ENCODE measurements around the gene HNRNPM. TPM values are rescaled to one million over a fixed set of nuclear protein-coding genes. Genes with fewer than 3 reads are reported as not detected.

HNRNPM gene
- total and polyA plus RNA-seq, 2 donors (not counting 1 experiment from before 2014, with no cell fraction given), result 137 to 221 TPM

GRCh38 chr19:8518536-8518935 is 73.8 kb downstream of the HNRNPM start:
- ATAC-seq (ENCODE audit: low read depth) (no peak), DNase-seq (no peak)
- peak overlapping the region; percentile 72 for H3K27ac Mint-ChIP-seq
- Histone ChIP-seq H3K9ac (ENCODE audit: low read length) (no peak overlapping the region), H4K20me1 (ENCODE audit: control insufficient read depth, insufficient read depth, low read length, poor library complexity, severe bottlenecking) (no peaks in the 10 kb centered on the region), H2AFZ (ENCODE audit: insufficient read depth, low read depth, low read length, poor library complexity, severe bottlenecking) (no peak overlapping the region), H3K4me2 (replicated peaks; ENCODE audit: low read depth, low read length, poor library complexity, severe bottlenecking) (no peak overlapping the region), H3K4me1 (ENCODE audit: control insufficient read depth in 2 of 2, insufficient read depth in 2 of 2, low read length in 2 of 2) (peaks cover 8 to 26% of the 10 kb centered on the region in 2 donors), H3K4me3 (ENCODE audit: control extremely low read depth in 1 of 5, extremely low read depth in 1 of 5, insufficient read depth in 1 of 5, low read depth in 2 of 5, low read length in 4 of 5) (no peak overlapping the region), H3K36me3 (replicated peaks in 1 of 2; ENCODE audit: control extremely low read depth in 1 of 2, control insufficient read depth in 1 of 2, extremely low read depth in 1 of 2, insufficient read depth in 2 of 2, low read length in 1 of 2) (peaks cover 0 to 19% of the 10 kb centered on the region in 2 experiments), H3K27ac (ENCODE audit: low read length in 2 of 2) (no peak overlapping the region), H3K79me2 (ENCODE audit: control insufficient read depth, insufficient read depth, low read length) (peaks cover under 1% of the 10 kb centered on the region), H3K27me3 (replicated peaks in 1 of 4; ENCODE audit: control extremely low read depth in 1 of 4, control insufficient read depth in 3 of 4, insufficient read depth in 4 of 4, low read length in 3 of 4) (no peaks in the 10 kb centered on the region), H3K9me3 (ENCODE audit: control extremely low read depth in 1 of 3, control insufficient read depth in 2 of 3, insufficient read depth in 1 of 3, low read length in 2 of 3) (no peaks in the 10 kb centered on the region)
- peaks cover 24% of the 10 kb centered on the region for H3K4me1 Mint-ChIP-seq
- 88% methylated on average over 9 of the region's 11 CpGs for WGBS (ENCODE audit: insufficient coverage)
- intact Hi-C loops (cut with micrococcal nuclease), result no loop called here
- POLR2A ChIA-PET, result interaction anchor here (0.6 to 1.0 kb wide), 2 partner anchors 37 to 249 kb away, joined by 3 to 5 read pairs; no protein-coding TSS in a partner anchor
- no peaks in the 10 kb centered on the region for H3K9me3 Mint-ChIP-seq (ENCODE audit: insufficient read depth)
- CTCF ChIA-PET, result interaction anchor here (0.8 kb wide), 1 partner anchor 12 kb away, joined by 3 read pairs; no protein-coding TSS in a partner anchor
- H3K4me3 Mint-ChIP-seq, result no peak overlapping the region
- no peaks in the 10 kb centered on the region for H3K27me3 Mint-ChIP-seq
- TF ChIP-seq EZH2 (IDR thresholded peaks at IDR 0.05; ENCODE audit: borderline replicate concordance, insufficient read depth, low read depth, low read length, poor library complexity, severe bottlenecking) (no peak), CTCF (IDR thresholded peaks at IDR 0.05) (no peak)

- CTCF ChIA-PET, result no interaction called here
- H3K27ac ChIP-seq (ENCODE audit: low read length in 2 of 2), result no peak overlapping the region
- peaks cover 0 to 21% of the 10 kb centered on the region in 2 experiments for H3K36me3 ChIP-seq (replicated peaks in 1 of 2; ENCODE audit: control extremely low read depth in 1 of 2, control insufficient read depth in 1 of 2, extremely low read depth in 1 of 2, insufficient read depth in 2 of 2, low read length in 1 of 2)
- no peak overlapping the region for H2AFZ ChIP-seq (ENCODE audit: insufficient read depth, low read depth, low read length, poor library complexity, severe bottlenecking)
- POLR2A ChIA-PET, result interaction anchor here (1.0 kb wide), 1 partner anchor 36 kb away, joined by 5 read pairs; no protein-coding TSS in a partner anchor
- intact Hi-C loops (cut with micrococcal nuclease), result no loop called here
- TF ChIP-seq CTCF (IDR thresholded peaks at IDR 0.05) (no peak), EZH2 (IDR thresholded peaks at IDR 0.05; ENCODE audit: borderline replicate concordance, insufficient read depth, low read depth, low read length, poor library complexity, severe bottlenecking) (no peak)
- H3K27me3 ChIP-seq (replicated peaks in 1 of 4; ENCODE audit: control extremely low read depth in 1 of 4, control insufficient read depth in 3 of 4, insufficient read depth in 4 of 4, low read length in 3 of 4), result no peaks in the 10 kb centered on the region
- Mint-ChIP-seq H3K4me3 (no peak overlapping the region), H3K27ac (no peak overlapping the region), H3K27me3 (no peaks in the 10 kb centered on the region), H3K4me1 (peaks cover 19% of the 10 kb centered on the region), H3K9me3 (ENCODE audit: insufficient read depth) (no peaks in the 10 kb centered on the region)
- H3K4me3 ChIP-seq (ENCODE audit: control extremely low read depth in 1 of 5, extremely low read depth in 1 of 5, insufficient read depth in 1 of 5, low read depth in 2 of 5, low read length in 4 of 5), result no peak overlapping the region
- no peaks in the 10 kb centered on the region for H3K9me3 ChIP-seq (ENCODE audit: control extremely low read depth in 1 of 3, control insufficient read depth in 2 of 3, insufficient read depth in 1 of 3, low read length in 2 of 3)
- H3K79me2 ChIP-seq (ENCODE audit: control insufficient read depth, insufficient read depth, low read length), result no peaks in the 10 kb centered on the region
- DNase-seq (no peak), ATAC-seq (ENCODE audit: low read depth) (no peak)
- WGBS (ENCODE audit: insufficient coverage), result 94% methylated on average over 6 of the region's 6 CpGs
- no peak overlapping the region for H3K9ac ChIP-seq (ENCODE audit: low read length)
- H3K4me2 ChIP-seq (replicated peaks; ENCODE audit: low read depth, low read length, poor library complexity, severe bottlenecking), result no peak overlapping the region
- H4K20me1 ChIP-seq (ENCODE audit: control insufficient read depth, insufficient read depth, low read length, poor library complexity, severe bottlenecking), result no peaks in the 10 kb centered on the region
- H3K4me1 ChIP-seq (ENCODE audit: control insufficient read depth in 2 of 2, insufficient read depth in 2 of 2, low read length in 2 of 2), result peaks cover 7 to 22% of the 10 kb centered on the region in 2 donors
Observed at GRCh38 chr19:8519388-8519787, 74.6 kb downstream of the HNRNPM start.

All from B cell (primary cell).